ENCODE data around the gene NAPG. TPM values are rescaled to one million over a fixed set of nuclear protein-coding genes. Genes with fewer than 3 reads are reported as not detected.
"Not testable (repeated sequence)": the region's sequence is repeated elsewhere in the genome, so short reads cannot be mapped to it uniquely, and the experiment has no call there.

The NAPG gene
- total and polyA plus RNA-seq, 2 experiments from 2014 or later, result 29.0 to 43.2 TPM

DNA sequence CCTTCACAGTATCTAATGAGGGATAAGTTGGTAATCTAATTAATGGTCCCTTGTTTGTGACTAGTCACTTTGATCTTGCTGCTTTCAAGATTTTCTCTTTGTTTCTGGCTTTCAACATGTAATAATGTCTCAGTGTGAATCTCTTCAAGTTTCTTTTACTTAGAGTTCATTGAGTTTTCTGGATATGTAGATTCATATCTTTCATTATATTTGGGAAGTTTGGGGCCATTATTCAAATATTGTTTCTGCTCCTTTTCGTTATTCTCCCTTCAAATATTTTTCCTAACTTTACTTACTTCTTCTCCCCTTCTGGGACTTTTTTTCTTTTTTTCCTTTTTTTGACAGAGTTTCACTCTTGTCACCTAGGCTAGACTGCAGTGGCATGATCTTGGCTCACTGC is 21.1 kb upstream of the NAPG start:
- Histone ChIP-seq H3K9me2 (replicated peaks; ENCODE audit: insufficient read depth) (no peaks in the 10 kb centered on the region), H3K4me3 (no peak overlapping the region), H3K36me3 (replicated peaks; ENCODE audit: insufficient read depth, low read depth) (no peaks in the 10 kb centered on the region), H3K4me2 (no peak overlapping the region), H4K20me1 (ENCODE audit: insufficient read depth, poor library complexity, severe bottlenecking) (no peaks in the 10 kb centered on the region), H3K9me3 (ENCODE audit: low read depth) (peaks cover 6% of the 10 kb centered on the region), H3K27ac (no peak overlapping the region), H2AFZ (no peak overlapping the region), H3K4me1 (ENCODE audit: insufficient read depth) (no peaks in the 10 kb centered on the region), H3K27me3 (no peaks in the 10 kb centered on the region), H3K79me2 (no peaks in the 10 kb centered on the region)
- DNase-seq (ENCODE audit: low spot score), result no peak
- 88% methylated on average over 1 of the region's 1 CpG for WGBS (ENCODE audit: low lambda C conversion rate, missing lambda C conversion rate)
- TF ChIP-seq, protein P1, sequence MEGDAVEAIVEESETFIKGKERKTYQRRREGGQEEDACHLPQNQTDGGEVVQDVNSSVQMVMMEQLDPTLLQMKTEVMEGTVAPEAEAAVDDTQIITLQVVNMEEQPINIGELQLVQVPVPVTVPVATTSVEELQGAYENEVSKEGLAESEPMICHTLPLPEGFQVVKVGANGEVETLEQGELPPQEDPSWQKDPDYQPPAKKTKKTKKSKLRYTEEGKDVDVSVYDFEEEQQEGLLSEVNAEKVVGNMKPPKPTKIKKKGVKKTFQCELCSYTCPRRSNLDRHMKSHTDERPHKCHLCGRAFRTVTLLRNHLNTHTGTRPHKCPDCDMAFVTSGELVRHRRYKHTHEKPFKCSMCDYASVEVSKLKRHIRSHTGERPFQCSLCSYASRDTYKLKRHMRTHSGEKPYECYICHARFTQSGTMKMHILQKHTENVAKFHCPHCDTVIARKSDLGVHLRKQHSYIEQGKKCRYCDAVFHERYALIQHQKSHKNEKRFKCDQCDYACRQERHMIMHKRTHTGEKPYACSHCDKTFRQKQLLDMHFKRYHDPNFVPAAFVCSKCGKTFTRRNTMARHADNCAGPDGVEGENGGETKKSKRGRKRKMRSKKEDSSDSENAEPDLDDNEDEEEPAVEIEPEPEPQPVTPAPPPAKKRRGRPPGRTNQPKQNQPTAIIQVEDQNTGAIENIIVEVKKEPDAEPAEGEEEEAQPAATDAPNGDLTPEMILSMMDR (IDR thresholded peaks at IDR 0.05; ENCODE audit: poor library complexity), result no peak
- TF ChIP-seq EZH2phosphoT487 (IDR thresholded peaks at IDR 0.05; ENCODE audit: low read depth, severe bottlenecking, unreplicated experiment), result no peak
- no peak for TF ChIP-seq EZH2 (IDR thresholded peaks at IDR 0.05; ENCODE audit: borderline replicate concordance)

DNA sequence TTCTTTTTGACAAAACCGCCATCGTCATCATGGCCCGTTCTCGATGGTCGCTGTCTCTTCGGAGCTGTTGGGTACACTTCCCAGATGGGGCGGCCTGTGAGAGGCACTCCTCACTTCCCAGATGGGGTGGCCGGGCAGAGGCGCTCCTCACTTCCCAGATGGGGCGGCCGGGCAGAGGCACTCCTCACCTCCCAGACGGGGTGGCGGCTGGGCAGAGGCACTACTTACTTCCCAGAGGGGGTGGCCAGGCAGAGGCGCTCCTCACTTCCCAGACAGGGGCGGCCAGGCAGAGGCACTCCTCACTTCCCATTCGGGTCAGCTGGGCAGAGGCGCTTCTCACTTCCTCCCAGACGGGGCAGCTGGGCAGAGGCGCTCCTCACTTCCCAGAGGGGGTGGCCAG is 19.9 kb upstream of the NAPG start:
- not testable (repeated sequence) for H3K27me3 ChIP-seq; H3K27ac ChIP-seq; H3K9me3 ChIP-seq (ENCODE audit: low read depth); H4K20me1 ChIP-seq (ENCODE audit: insufficient read depth, poor library complexity, severe bottlenecking); H3K4me2 ChIP-seq; H2AFZ ChIP-seq; H3K9me2 ChIP-seq (replicated peaks; ENCODE audit: insufficient read depth); DNase-seq (ENCODE audit: low spot score); H3K36me3 ChIP-seq (replicated peaks; ENCODE audit: insufficient read depth, low read depth); H3K4me3 ChIP-seq; H3K4me1 ChIP-seq (ENCODE audit: insufficient read depth); H3K79me2 ChIP-seq
- 85% methylated on average over 15 of the region's 19 CpGs for WGBS (ENCODE audit: low lambda C conversion rate, missing lambda C conversion rate)

- no peaks in the 10 kb centered on the region for H3K79me2 ChIP-seq
- no peaks in the 10 kb centered on the region for H3K36me3 ChIP-seq (replicated peaks; ENCODE audit: insufficient read depth, low read depth)
- no peak for DNase-seq (ENCODE audit: low spot score)
- no peaks in the 10 kb centered on the region for H3K9me2 ChIP-seq (replicated peaks; ENCODE audit: insufficient read depth)
- TF ChIP-seq, protein P1 (IDR thresholded peaks at IDR 0.05; ENCODE audit: poor library complexity), result no peak
- no peak for TF ChIP-seq EZH2 (IDR thresholded peaks at IDR 0.05; ENCODE audit: borderline replicate concordance)
- H2AFZ ChIP-seq, result no peak overlapping the region
- H3K27ac ChIP-seq, result no peak overlapping the region
- H3K9me3 ChIP-seq (ENCODE audit: low read depth), result peaks cover 6% of the 10 kb centered on the region
- no peak overlapping the region for H3K4me2 ChIP-seq
- H3K4me1 ChIP-seq (ENCODE audit: insufficient read depth), result no peaks in the 10 kb centered on the region
- H4K20me1 ChIP-seq (ENCODE audit: insufficient read depth, poor library complexity, severe bottlenecking), result no peaks in the 10 kb centered on the region
- H3K27me3 ChIP-seq, result no peaks in the 10 kb centered on the region
- H3K4me3 ChIP-seq, result no peak overlapping the region
Observed at GRCh38 chr18:10508591-10508990, 17.2 kb upstream of the NAPG start.

DNA sequence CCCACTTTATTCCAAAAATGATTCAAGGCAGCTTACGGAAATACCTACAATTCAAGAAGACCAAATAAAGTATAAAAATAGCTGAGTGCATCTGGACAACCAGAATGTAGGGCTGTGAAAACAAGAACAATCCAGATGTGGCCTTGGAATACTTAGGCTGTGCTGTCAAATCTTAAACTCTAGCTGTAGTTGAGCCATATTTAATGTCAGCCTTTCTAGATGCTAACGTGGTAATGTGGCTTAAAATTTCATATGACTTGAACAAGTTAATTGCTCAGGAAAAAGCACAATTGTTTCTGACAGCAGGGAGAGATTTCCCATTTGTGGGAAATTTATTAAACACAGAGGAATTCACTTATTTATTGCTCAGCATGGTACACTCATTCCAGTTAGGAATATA is 14.6 kb upstream of the NAPG start:
- H3K4me3 ChIP-seq, result no peak overlapping the region
- WGBS (ENCODE audit: low lambda C conversion rate, missing lambda C conversion rate), result 69% methylated on average over 2 of the region's 2 CpGs
- TF ChIP-seq EZH2phosphoT487 (IDR thresholded peaks at IDR 0.05; ENCODE audit: low read depth, severe bottlenecking, unreplicated experiment) (no peak), EZH2 (IDR thresholded peaks at IDR 0.05; ENCODE audit: borderline replicate concordance) (no peak)
- TF ChIP-seq, protein P1 (IDR thresholded peaks at IDR 0.05; ENCODE audit: poor library complexity), result no peak

More for the DNA sequence above, 14.6 kb upstream of the NAPG start:
- Histone ChIP-seq H2AFZ (no peak overlapping the region), H3K27ac (peak overlapping the region; percentile 9), H3K36me3 (replicated peaks; ENCODE audit: insufficient read depth, low read depth) (no peaks in the 10 kb centered on the region), H3K4me2 (no peak overlapping the region), H3K79me2 (no peaks in the 10 kb centered on the region), H3K27me3 (no peaks in the 10 kb centered on the region), H4K20me1 (ENCODE audit: insufficient read depth, poor library complexity, severe bottlenecking) (no peaks in the 10 kb centered on the region), H3K4me1 (ENCODE audit: insufficient read depth) (peaks cover 5% of the 10 kb centered on the region), H3K9me3 (ENCODE audit: low read depth) (no peaks in the 10 kb centered on the region), H3K9me2 (replicated peaks; ENCODE audit: insufficient read depth) (no peaks in the 10 kb centered on the region)
- no peak for DNase-seq (ENCODE audit: low spot score)
